Left cardiac atrium (tissue), 4 donors: ENCODE results near the gene RFC5. TPM values are rescaled to one million over a fixed set of nuclear protein-coding genes. Genes with fewer than 3 reads are reported as not detected.
A peak's percentile ranks its signal among the peaks of the same experiment; 100 is the strongest.
"Not testable (repeated sequence)": the region's sequence is repeated elsewhere in the genome, so short reads cannot be mapped to it uniquely, and the experiment has no call there.

Experiments
- ATAC-seq, 2 donors: fragments of 200-7000 bp; cut with Tn5 transposase; one replicate each; pipeline ENCODE4 v1.9.1; 2020; ENCODE audit warnings: mild to moderate bottlenecking in 2 of 2, moderate library complexity in 2 of 2
- DNase-seq: peaks from one replicate; pipeline ENCODE4 v3.0.0-alpha.2; 2020
- intact Hi-C, 2 donors: fragments of 100-400 bp; cut with DNase I; formaldehyde crosslinking; loops; one replicate each; pipeline versions ENCODE4 v1.14.1 to v1.15.1; 2022 to 2023
- total RNA-seq, 2 donors: library from RNA; stranded (reverse); fragmentation: NEBNext Ultra II Directional; extraction: Animal tissue kit (Norgen Biotek cat#: 25700); gene quantifications; one replicate each; pipeline ENCODE4 v1.2.1, GENCODE V29; 2021
- donor health status: DM: no; HTN: yes; CAD: no.
- donor health status: DM: no; HTN: yes; CAD: no; lungs with severe emphysema.
- donor health status: DM: yes; HTN: yes; CAD: no.
- donor health status: Dilated cardiomyopathy.

The RFC5 gene
- total RNA-seq, 2 donors from 2014 or later = 4.9 to 7.7 TPM

DNA sequence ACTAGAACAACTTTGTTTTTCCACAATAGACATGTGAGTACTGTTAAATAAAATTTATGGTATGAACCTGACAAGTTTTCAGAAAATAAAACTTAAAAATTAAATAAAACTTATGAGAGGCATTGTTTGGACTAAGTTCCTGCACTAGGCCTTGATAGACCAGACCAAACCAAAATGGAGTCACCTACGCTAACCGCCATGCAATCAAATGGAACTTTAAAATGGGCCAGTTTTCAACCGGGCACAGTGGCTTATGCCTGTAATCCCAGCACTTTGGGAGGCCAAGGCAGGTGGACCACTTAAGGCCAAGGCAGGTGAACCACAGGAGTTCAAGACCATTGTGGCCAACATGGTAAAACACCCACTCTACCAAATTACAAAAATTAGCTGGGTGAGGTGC is 5.1 kb upstream of the RFC5 start:
- intact Hi-C loops = no loop called here
- DNase-seq (no peak), ATAC-seq (no peak)

DNA sequence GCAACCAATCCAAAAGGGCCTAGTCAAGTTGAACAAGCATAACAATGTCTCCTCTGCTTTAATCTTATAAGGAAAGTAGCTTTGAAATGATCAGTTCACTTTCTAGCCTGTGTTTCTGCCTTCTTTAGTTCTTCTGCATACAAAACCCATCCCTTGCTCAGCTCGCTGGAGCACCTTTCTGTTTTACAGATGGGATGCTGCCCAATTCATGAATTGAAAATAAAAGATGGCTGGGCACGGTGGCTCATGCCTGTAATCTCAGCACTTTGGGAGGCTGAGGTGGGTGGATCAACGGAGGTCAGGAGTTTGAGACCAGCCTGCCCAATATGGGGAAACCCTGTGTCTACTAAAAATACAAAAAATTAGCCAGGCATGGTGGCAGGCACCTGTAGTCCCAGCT is 4.5 kb upstream of the RFC5 start:
- intact Hi-C loops = no loop called here
- no peak for DNase-seq

DNA sequence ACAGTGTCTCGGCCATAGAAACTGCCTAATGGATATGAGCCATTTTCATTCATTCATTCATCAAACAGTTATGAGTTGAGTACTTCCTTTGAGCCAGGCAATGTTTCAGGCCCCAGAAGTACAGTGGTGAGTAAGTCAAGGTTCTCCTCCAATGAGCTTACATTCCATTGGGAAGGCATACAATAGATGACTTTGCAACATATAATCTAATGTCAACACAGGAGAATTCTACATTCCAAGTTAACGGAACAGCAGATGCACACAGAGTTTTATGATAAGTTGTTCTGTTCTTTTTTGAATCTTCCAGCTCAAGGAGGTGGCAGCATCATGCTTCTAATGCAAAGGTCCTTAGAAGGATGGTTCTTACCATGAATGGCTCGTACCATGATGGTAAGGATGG is 3.2 kb upstream of the RFC5 start:
- ATAC-seq (no peak), DNase-seq (no peak)
- intact Hi-C loops = no loop called here

More for the DNA sequence above, 4.5 kb upstream of the RFC5 start:
- no peak for ATAC-seq

DNA sequence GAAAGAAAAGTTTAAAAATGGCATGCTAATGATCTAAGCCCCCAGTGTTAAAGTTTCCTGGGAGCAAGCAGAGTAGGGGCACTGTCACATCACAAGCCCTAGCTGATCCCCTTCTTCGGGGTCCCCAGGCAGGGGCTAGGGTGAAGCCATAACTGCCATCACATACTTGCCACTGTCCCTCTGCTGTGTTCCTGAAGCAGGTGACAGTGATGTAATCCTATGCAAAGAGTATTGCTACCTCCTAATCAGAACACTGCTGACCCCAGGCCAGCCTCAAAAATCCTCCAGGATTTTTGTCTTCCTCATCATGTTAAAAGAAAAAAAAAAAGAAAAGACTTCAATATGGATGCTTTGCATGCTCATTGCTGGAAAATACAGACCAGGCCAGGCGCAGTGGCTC is 1.2 kb upstream of the RFC5 start:
- intact Hi-C loops = no loop called here
- ATAC-seq (no peak), DNase-seq (no peak)

DNA sequence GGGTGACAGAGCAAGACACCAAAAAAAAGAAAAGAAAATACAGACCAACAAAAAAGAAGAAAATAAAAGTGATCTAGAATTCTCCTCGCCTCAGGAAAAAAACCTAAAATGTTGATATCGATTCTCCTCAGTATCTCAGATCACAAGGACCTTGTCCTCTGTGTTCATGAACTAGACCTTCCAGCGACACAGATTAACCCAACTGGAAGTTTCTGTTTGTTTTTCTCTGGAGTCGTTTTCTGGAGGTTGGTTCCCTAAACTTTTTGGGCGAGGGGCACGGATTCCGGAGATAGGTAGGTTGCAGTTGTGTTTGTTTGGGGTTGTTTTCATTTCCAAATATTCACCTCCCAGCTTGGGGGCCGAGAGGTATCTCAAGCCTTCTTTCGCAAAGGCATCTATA is 559 bp upstream of the RFC5 start:
- peak; percentile 2 to 3 for ATAC-seq
- intact Hi-C loops = no loop called here
- no peak for DNase-seq

DNA sequence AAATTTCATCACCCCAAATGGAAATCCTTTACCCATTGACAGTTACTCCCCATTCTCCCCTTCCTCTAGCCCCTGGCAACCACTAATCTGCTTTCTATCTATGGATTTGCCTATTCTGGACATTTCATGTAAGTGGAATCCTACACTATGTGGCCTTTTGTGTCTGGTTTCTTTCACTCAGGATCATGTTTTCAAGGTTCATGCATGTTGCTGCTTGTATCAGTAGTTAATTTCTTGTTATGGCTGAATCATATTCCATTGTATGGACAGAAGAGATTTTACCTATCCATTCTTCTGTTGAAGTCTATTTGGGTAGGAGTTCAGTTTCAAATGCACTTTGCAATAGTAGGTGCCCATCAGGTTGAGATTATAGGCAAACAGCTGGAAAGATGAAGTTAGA is 1.4 kb downstream of the RFC5 start:
- DNase-seq = no peak
- intact Hi-C loops = no loop called here
- no peak for ATAC-seq

DNA sequence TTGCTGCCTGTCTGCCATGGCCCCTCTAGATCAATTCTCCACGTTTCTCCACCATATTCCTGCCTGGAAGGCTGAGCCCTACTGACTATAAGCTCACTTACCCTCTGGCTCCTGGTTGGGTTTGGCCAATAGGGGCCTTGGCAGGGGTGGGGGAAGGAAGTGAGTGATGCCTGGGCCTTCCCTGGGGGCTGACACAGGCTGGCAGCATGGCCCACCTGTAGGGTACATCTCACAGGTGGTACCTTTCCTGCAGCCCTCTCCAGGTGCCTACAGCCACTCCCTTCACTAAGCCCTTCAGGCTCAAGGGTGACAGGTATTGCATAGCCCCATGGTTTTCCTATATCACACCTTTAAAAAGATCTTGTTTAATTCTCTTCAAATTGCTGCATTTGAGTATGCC is 3.5 kb downstream of the RFC5 start:
- intact Hi-C loops = no loop called here
- DNase-seq (no peak), ATAC-seq (no peak)

DNA sequence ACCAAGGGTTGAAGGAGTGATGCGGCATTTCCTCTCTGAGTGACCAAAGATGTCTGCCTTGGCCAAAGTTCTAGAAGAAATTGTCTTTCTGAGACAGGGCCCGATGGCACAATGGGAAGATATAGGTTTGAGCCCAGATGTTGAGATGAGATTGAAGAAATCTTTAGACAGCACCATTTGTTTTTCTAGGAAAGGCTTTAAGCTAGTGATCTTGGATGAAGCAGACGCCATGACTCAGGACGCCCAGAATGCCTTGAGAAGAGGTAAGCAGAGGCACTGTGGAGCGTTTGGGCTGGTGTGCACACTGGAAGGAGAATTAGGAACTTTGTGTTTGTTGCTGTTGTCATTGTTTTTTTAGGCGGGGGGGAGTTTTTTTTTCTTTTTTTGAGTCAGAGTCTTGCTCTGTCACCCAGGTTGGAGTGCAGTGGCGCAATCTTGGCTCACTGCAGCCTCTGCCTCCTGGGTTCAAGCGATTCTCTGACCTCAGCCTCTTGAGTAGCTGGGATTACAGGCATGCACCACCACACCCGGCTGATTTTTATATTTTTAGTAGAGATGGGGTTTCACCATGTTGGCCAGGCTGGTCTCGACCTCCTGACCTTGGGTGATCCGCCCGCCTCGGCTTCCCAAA is 5.7 kb downstream of the RFC5 start:
- DNase-seq, ATAC-seq, intact Hi-C loops: not testable (repeated sequence)

DNA sequence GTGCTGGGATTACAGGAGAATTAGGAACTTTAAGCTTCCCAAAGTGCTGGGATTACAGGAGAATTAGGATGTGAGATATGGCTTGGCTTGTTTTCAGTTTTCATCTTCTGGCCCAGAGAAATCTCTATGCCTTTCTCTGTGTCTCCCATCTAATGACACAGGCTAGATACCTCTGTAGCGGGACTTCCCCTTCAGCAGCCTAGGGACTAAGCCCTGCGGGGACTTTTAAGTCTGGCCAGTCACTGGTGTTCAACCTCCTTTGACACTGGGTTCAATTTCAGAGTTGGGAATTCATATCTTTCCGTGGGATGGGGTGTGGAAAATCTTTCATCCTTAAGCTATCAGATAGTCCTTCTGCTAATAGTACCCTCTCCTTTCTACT is 6.2 kb downstream of the RFC5 start:
- intact Hi-C loops = no loop called here
- ATAC-seq (no peak), DNase-seq (no peak)

DNA sequence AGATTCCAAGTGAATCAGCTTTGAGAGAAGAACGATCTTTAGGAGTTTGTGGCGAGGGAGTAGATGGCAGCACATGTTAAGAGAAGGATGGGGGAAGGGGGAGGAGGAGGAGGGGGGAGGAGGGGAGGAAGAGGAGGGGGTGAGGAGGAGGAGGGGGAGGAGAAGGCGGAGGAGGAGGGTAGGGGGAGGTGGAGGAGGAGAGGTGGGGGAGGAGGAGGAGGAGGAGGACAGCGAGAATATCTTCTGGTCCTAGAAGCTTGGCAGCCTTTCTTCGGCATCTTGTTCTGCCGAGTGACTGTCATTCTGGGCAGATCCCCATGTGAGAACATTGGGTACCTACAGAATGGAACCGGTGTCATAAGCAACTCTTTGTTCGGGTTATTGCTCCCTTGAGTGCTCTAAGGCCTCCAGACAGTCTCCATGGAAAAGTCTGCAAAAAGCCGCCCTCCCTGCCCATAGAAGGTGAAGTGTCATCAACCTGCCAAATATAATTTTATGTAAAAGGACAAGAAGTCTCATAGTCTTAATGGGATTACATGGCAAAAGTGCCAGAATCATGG is 6.9 kb downstream of the RFC5 start:
- intact Hi-C loops = no loop called here
- ATAC-seq = no peak
- no peak for DNase-seq

DNA sequence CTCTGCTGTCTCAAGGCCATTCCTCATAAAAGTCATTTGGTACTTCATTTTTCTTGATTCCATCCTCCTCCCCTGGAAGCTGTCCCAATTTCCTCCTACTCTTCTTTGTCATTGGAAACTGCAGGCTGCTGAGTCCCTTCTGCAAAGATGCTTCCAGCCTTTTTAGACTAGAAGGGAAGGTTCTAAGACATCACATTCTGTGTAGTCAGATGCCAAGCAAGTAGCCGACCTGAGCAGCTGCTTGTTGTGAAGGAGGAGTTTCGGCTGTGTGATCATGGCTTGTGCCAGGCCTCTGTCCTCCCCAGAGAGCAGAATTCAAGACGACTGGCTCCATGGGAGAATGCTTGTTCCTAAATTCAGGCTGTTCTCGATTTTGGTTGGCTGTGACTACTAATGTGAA is 8.7 kb downstream of the RFC5 start:
- intact Hi-C loops = no loop called here
- DNase-seq = no peak
- ATAC-seq = no peak

DNA sequence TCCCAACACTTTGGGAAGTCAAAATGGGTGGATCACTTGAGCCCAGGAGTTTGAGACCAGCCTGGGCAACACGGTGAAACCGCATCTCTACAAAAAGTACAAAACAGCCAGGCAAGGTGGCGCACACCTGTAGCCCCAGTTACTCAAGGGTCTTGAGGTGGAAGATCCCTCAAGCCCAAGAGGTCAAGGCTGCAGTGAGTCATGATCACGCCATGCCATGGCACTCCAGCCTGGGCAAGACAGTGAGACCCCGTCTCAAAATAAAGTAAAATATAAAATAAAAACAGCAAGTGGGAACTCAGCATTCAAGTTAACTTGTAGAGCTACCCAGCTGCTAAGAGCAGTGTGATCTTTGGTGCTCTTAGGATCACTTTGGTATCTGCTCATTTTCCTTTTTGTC is 12.7 kb downstream of the RFC5 start:
- intact Hi-C loops = no loop called here
- ATAC-seq = no peak
- no peak for DNase-seq

DNA sequence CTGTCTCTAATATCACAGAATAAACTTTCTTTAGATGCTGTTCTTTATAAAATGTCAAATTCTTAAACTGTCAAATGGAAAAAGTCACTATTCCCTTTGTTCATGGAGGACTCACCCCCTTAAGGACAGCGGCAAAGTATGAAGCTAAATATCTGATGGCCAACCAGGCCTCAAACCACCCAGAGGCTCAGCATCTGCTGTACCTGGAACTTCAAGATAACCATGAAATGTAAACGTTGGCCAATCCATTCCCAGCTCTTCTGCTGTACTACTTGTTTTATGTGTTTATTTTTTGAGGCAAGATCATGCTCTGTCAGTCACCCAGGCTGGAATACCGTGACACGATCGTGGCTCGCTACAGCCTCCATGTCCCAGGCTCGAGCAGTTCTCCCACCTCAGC is 15.7 kb downstream of the RFC5 start:
- no peak for DNase-seq
- no peak for ATAC-seq
- intact Hi-C loops = loop anchor here in 1 of 2 donors (10.0 kb wide), 1 partner anchor 157 kb away; no protein-coding TSS in a partner anchor

DNA sequence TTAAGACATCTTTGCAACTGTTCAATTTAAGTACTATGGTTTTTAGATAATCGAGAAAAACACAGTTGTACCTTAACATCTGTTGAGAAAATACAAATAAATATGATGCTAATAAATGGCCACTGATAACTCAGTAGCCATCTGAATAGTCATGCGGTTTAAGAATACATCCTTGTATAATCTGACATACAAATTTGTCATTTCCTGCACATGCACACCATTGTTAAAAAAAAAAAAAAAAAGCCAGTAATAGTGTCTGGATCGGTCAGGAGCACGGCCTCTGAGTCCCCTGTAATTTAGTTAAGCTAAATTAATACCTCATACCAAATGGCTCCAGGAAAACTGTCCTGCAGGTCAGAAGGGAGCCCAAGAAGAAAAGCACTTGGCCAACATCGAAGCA is 16.8 kb downstream of the RFC5 start:
- ATAC-seq (no peak), DNase-seq (no peak)
- intact Hi-C loops = loop anchor here in 1 of 2 donors (10.0 kb wide), 1 partner anchor 159 kb away; no protein-coding TSS in a partner anchor

DNA sequence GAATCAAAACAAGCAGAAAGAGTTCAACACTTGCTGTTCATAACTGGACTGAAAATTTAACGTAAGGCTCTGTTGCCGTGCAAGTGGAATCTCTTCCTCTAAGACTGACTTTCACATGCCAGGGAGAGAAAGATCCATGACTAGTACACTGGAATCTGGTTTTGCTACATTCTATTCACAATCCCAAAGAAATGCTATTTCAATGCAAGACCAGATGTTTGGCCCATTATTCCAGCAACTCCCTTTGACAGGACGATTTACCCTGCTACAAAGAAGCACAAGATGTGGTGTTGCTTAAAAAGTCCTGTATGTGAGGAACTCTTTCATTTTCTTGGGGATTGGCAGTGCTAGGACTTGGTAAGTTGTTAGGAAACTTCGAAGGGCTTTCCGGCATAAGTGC is 17.4 kb downstream of the RFC5 start:
- ATAC-seq (no peak), DNase-seq (no peak)
- intact Hi-C loops = loop anchor here in 1 of 2 donors (10.0 kb wide), 1 partner anchor 159 kb away; no protein-coding TSS in a partner anchor

DNA sequence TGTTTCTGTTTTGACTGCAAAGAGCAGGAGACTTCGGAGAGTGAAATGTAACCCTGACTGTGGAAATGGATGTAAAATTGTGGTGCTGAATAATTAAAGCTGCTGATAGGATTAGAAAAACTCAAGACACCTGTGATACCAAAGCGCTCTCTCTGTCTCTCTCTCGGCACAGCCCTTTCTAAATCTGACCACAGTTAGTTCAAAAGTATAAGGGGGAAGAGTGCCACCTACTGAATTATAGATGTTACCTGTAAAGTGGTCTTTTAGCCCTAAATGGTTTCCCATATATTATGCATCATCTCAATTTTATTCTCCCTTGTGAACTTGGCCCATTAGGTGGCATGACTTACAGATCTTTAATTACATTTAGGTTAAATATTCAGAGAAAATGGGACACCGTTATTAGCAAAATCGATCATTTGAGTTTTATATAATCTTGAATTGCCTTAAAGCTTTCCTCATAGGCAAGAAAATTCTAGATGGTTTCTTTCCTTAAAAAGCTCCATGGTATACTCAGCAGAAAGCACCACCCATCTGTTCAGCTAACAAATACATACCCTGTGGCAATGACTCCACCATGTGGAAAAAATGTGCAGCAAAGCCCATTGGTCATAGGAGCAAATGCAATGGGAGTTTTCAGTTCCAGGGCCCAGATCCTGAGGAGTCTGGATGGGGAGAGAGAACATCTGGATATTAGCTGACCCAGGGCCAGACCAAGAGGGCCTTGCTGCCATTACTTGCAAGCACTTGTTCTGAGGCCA is 18.1 kb downstream of the RFC5 start:
- ATAC-seq = peak; percentile 35 to 61
- no peak for DNase-seq
- intact Hi-C loops = loop anchor here in 1 of 2 donors (10.0 kb wide), 1 partner anchor 160 kb away; no protein-coding TSS in a partner anchor

DNA sequence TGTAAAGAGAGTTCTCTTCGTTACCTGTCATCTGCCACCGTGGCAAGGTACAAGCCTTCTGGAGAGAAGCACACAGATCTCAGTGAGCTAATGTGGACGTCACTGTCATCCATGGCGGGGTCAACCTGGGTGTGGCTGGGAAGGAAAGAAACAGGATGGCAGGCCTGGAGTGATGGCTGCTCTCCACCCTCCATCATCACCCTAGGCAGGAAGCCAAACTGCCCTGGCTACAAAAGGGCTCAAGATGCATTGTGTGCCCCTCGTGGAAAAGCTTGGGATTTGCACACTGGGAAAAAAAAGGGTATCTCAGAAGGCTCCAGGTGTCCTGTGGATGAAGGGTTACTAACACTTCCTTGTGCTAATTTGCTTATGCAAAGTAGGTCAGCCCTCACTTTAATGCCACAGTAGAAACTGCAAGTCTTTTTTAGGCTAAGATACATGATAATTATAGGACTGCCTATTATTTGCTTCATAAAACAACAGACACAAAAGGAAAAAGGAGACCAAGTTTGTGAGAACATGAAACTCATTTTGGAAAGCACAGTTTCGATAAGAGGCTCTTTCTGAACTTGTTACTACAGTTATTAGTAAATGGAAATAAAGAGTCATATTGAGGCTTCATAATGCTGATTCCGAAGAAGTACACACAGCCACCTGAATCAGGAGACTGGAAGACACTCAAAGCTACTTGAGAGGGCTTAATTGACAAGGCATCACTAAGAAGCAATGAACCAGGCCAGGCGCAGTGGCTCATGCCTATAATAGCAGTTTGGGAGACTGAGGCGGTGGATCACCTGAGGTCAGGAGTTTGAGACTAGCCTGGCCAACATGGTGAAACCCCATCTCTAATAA is 18.9 kb downstream of the RFC5 start:
- DNase-seq (no peak), ATAC-seq (peak in 1 of 2 donors; percentile 34)
- intact Hi-C loops = loop anchor here in 1 of 2 donors (10.0 kb wide), 1 partner anchor 161 kb away; no protein-coding TSS in a partner anchor

DNA sequence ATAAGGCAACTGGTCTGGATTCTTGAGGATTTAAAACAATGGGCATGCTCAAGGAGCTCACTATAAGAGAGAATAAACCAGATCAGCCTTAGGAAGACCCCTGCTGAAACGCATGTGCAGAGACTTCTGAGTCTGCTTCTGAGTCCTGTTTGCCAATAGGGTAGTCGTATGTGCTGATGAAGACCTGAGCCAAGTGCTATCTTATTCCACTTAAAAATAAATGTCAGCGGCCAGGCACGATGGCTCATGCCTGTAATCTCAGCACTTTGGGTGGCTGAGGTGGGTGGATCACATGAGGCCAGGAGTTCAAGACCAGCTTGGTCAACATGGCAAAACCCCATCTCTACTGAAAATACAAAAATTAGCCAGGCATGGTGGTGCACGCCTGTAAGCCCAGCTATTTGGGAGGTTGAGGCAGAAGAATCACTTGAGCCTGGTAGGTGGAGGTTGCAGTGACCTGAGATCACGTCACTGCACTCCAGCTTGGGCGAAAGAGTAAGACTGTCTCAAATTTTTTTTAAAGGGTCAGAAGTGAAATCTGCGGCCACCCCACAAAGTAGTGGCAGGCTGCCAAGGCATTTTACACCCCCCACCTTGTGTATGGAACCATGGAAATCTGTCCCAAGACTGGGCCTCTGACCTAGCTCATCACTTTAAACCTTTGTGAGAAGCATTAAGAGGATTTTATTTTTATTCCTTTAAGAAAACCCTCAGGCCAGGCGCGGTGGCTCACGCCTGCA is 20.3 kb downstream of the RFC5 start:
- DNase-seq = no peak
- no peak for ATAC-seq
- intact Hi-C loops = loop anchor here in 1 of 2 donors (10.0 kb wide), 1 partner anchor 162 kb away; no protein-coding TSS in a partner anchor

DNA sequence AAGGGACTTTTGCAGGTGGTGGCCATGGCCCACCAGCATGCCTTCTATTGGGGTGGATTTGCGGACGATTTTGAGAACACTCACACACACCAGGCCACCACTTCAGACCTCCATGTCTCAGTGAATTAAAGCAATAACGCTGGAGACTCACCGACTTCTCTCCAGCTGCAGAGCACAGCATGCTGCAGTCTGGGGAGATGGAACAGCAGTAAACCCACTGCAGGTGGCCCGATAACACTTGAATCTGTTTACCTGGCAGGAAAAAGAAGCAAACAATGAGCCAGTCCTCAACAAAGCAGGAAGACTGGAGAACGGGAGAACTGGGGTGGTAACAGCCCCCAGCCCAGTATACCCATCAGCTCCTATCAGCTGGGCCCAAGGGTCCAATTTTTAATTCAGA is 21.6 kb downstream of the RFC5 start:
- no peak for DNase-seq
- intact Hi-C loops = loop anchor here in 1 of 2 donors (10.0 kb wide), 1 partner anchor 163 kb away; no protein-coding TSS in a partner anchor
- no peak for ATAC-seq
